H9 (cell line): ENCODE data around the gene CXCL5. TPM values are rescaled to one million over a fixed set of nuclear protein-coding genes. Genes with fewer than 3 reads are reported as not detected.

Experiments
- DNase-seq: peaks from one replicate; pipeline ENCODE4 v3.0.0-alpha.2; 2017
- H2AFZ ChIP-seq: one replicate; pipeline ENCODE4 v1.6.1; 2013; ENCODE audit warnings: mild to moderate bottlenecking, low read length, control low read depth, moderate library complexity
- H2AK5ac ChIP-seq: 2 replicates; pipeline ENCODE4 v1.6.1; 2013; ENCODE audit warnings: low read length, control low read depth, mixed read lengths; ENCODE audit not compliant: insufficient read length
- H2BK120ac ChIP-seq: one replicate; pipeline ENCODE4 v1.6.1; 2013; ENCODE audit warnings: low read depth, mild to moderate bottlenecking, low read length, control low read depth, inconsistent platforms; ENCODE audit not compliant: poor library complexity, severe bottlenecking
- H2BK12ac ChIP-seq: 2 replicates; pipeline ENCODE4 v1.6.1; 2013; ENCODE audit warnings: low read length, control low read depth, mixed read lengths, low read depth; ENCODE audit not compliant: insufficient read length
- H2BK15ac ChIP-seq: 2 replicates; pipeline ENCODE4 v1.6.1; 2013; ENCODE audit warnings: low read depth, low read length, control low read depth
- H2BK20ac ChIP-seq: one replicate; pipeline ENCODE4 v1.6.1; 2013; ENCODE audit warnings: low read depth, mild to moderate bottlenecking, low read length, control low read depth, inconsistent platforms; ENCODE audit not compliant: poor library complexity, severe bottlenecking
- H2BK5ac ChIP-seq: 2 replicates; pipeline ENCODE4 v1.6.1; 2013; ENCODE audit warnings: low read length, control low read depth, mixed read lengths; ENCODE audit not compliant: insufficient read length
- H3K14ac ChIP-seq: 2 replicates; pipeline ENCODE4 v1.6.1; 2013; ENCODE audit warnings: low read length, control low read depth; ENCODE audit not compliant: insufficient read depth
- H3K18ac ChIP-seq: 2 replicates; pipeline ENCODE4 v1.6.1; 2013; ENCODE audit warnings: low read depth, mild to moderate bottlenecking, mixed read lengths, low read length, control low read depth; ENCODE audit not compliant: insufficient read length
- H3K23ac ChIP-seq: 2 replicates; pipeline ENCODE4 v1.6.1; 2013; ENCODE audit warnings: low read length, control low read depth, mixed read lengths, low read depth; ENCODE audit not compliant: insufficient read length
- H3K23me2 ChIP-seq: 2 replicates; pipeline ENCODE4 v1.6.1; 2013; ENCODE audit warnings: low read depth, mild to moderate bottlenecking, mixed read lengths, low read length, control low read depth; ENCODE audit not compliant: insufficient read length, poor library complexity, severe bottlenecking
- H3K27ac ChIP-seq: 2 replicates; pipeline ENCODE4 v1.5.1; 2013; ENCODE audit warnings: low read length, control low read depth, mixed read lengths, low read depth; ENCODE audit not compliant: insufficient read length
- H3K27me3 ChIP-seq: 2 replicates; pipeline ENCODE4 v1.6.1; 2013; ENCODE audit warnings: low read length, control low read depth, inconsistent platforms; ENCODE audit not compliant: insufficient read depth
- H3K4ac ChIP-seq: 2 replicates; pipeline ENCODE4 v1.6.1; 2013; ENCODE audit warnings: low read depth, mild to moderate bottlenecking, control low read depth, inconsistent platforms, low read length, moderate library complexity
- H3K4me1 ChIP-seq: 2 replicates; pipeline ENCODE4 v1.6.1; 2013; ENCODE audit warnings: low read length, control low read depth, inconsistent platforms; ENCODE audit not compliant: insufficient read depth
- H3K4me2 ChIP-seq: 2 replicates; pipeline ENCODE4 v1.6.1; 2013; ENCODE audit warnings: low read length, control low read depth, mixed read lengths; ENCODE audit not compliant: insufficient read length, insufficient read depth
- H3K56ac ChIP-seq: 2 replicates; pipeline ENCODE4 v1.6.1; 2013; ENCODE audit warnings: low read depth, mild to moderate bottlenecking, mixed read lengths, low read length, control low read depth; ENCODE audit not compliant: insufficient read length
- H3K79me1 ChIP-seq: 2 replicates; pipeline ENCODE4 v1.6.1; 2013; ENCODE audit warnings: low read depth, mild to moderate bottlenecking, moderate library complexity, low read length, control low read depth, inconsistent platforms; ENCODE audit not compliant: insufficient read depth, poor library complexity, severe bottlenecking
- H3K79me2 ChIP-seq: 2 replicates; pipeline ENCODE4 v1.6.1; 2013; ENCODE audit warnings: low read length, control low read depth, inconsistent platforms; ENCODE audit not compliant: insufficient read depth
- H3K9ac ChIP-seq: 2 replicates; pipeline ENCODE4 v1.6.1; 2013; ENCODE audit warnings: low read length, control low read depth, mixed read lengths; ENCODE audit not compliant: insufficient read length; ENCODE audit errors: extremely low read depth
- H3K9me3 ChIP-seq: one replicate; pipeline ENCODE4 v1.6.1; 2013; ENCODE audit warnings: low read depth, low read length, inconsistent platforms; ENCODE audit not compliant: control insufficient read depth
- H3T11ph ChIP-seq: one replicate; pipeline ENCODE4 v1.6.1; 2013; ENCODE audit warnings: mild to moderate bottlenecking, low read length, control low read depth, inconsistent platforms
- H4K20me1 ChIP-seq: one replicate; pipeline ENCODE4 v1.6.1; 2013; ENCODE audit not compliant: control insufficient read depth, insufficient read length, insufficient read depth
- H4K5ac ChIP-seq: 2 replicates; pipeline ENCODE4 v1.6.1; 2013; ENCODE audit warnings: low read depth, mild to moderate bottlenecking, mixed read lengths, low read length, control low read depth; ENCODE audit not compliant: insufficient read length
- H4K8ac ChIP-seq: replicated peaks from 2 replicates; pipeline ENCODE4 v1.6.1; 2013; ENCODE audit warnings: low read length, control low read depth, mixed read lengths, low read depth; ENCODE audit not compliant: insufficient read length
- H4K91ac ChIP-seq: 2 replicates; pipeline ENCODE4 v1.6.1; 2013; ENCODE audit warnings: low read depth, mild to moderate bottlenecking, moderate library complexity, mixed read lengths, low read length, control low read depth; ENCODE audit not compliant: insufficient read length
- H3K27ac Mint-ChIP-seq, 3 experiments: 2 replicates in 2 of 3; 3 replicates in 1 of 3; pipeline ENCODE4 v1.8.0; 2020 to 2021; ENCODE audit warnings: mixed read lengths in 3 of 3, mild to moderate bottlenecking in 1 of 3, moderate library complexity in 1 of 3
- H3K27me3 Mint-ChIP-seq: 2 replicates; pipeline ENCODE4 v1.8.0; 2021; ENCODE audit warnings: low read depth, mild to moderate bottlenecking, moderate library complexity, mixed read lengths
- H3K36me3 Mint-ChIP-seq, 3 experiments: 2 replicates in 2 of 3; 3 replicates in 1 of 3; pipeline ENCODE4 v1.8.0; 2020 to 2021; ENCODE audit warnings: low read depth in 3 of 3, mixed read lengths in 3 of 3; ENCODE audit not compliant: insufficient read depth in 1 of 3
- H3K4me1 Mint-ChIP-seq, 2 experiments: 2 replicates each; pipeline ENCODE4 v1.8.0; 2020; ENCODE audit warnings: mixed read lengths in 2 of 2
- H3K4me3 Mint-ChIP-seq, 2 experiments: 2 replicates in 1 of 2; 3 replicates in 1 of 2; pipeline ENCODE4 v1.8.0; 2020 to 2021; ENCODE audit warnings: mild to moderate bottlenecking in 2 of 2, mixed read lengths in 2 of 2, moderate library complexity in 1 of 2
- H3K9me3 Mint-ChIP-seq, 2 experiments: 2 replicates in 1 of 2; 3 replicates in 1 of 2; pipeline ENCODE4 v1.8.0; 2020; ENCODE audit warnings: mild to moderate bottlenecking in 2 of 2, mixed read lengths in 2 of 2, moderate library complexity in 1 of 2
- WGBS: extraction: QIAGEN DNeasy Blood & Tissue Kit; methylation state at CpG from one replicate; pipeline ENCODE4 v1.1.7; 2013; ENCODE audit warnings: missing lambda C conversion rate, low lambda C conversion rate, mixed read lengths; ENCODE audit not compliant: insufficient read length; ENCODE audit errors: extremely low coverage; 5-methylcytosine and 5-hydroxymethylcytosine counted together
- total RNA-seq: library from RNA; stranded (reverse); gene quantifications from 2 replicates; pipeline ENCODE4 v1.2.1, GENCODE V29; 2021
- TF ChIP-seq, protein P1 (sequence below): fragments of 200-600 bp; sonication (generic); conservative IDR thresholded peaks from 3 replicates; pipeline ENCODE4 v1.8.0; 2021; ENCODE audit warnings: antibody characterized with exemption, mild to moderate bottlenecking

The CXCL5 gene
- total RNA-seq, 1 experiment from 2014 or later, result 9.2 TPM

DNA sequence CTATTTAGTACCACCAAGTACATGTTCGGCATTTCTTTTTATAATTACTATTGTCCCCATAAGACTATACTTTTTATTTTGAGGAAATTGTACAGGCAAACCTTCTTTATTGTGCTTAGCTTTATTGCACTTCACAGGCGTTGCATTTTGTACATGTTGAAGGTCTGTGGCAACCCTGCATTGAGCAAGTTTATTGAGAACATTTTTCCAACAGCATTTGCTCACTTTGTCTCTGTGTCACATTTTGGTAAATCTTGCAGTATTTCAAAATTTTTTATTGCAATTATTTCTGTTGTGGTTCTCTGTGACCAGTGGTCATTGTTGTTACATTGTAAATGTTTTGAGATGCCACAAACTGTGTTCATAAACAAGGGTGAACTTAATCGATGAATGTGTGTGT, 10.8 kb upstream of the CXCL5 start:
- Histone ChIP-seq H4K8ac (no peak overlapping the region), H3K23ac (no peak overlapping the region), H3K23me2 (no peaks in the 10 kb centered on the region), H2AK5ac (no peak overlapping the region), H3K79me2 (no peaks in the 10 kb centered on the region), H3K4ac (no peak overlapping the region), H4K20me1 (no peaks in the 10 kb centered on the region), H4K91ac (no peak overlapping the region), H3K14ac (no peak overlapping the region), H3K4me2 (no peak overlapping the region), H3K27me3 (no peaks in the 10 kb centered on the region), H3K56ac (no peak overlapping the region), H3K9me3 (no peaks in the 10 kb centered on the region), H3K27ac (no peak overlapping the region), H2BK15ac (no peak overlapping the region), H3K79me1 (no peaks in the 10 kb centered on the region), H3T11ph (no peak overlapping the region), H3K4me1 (no peaks in the 10 kb centered on the region; the same call in 1 of the 2 replicates), H2BK120ac (no peak overlapping the region), H2BK20ac (no peak overlapping the region), H3K18ac (no peak overlapping the region), H3K9ac (no peak overlapping the region), H2BK5ac (no peak overlapping the region), H2AFZ (no peak overlapping the region), H4K5ac (no peak overlapping the region), H2BK12ac (no peak overlapping the region)
- Mint-ChIP-seq H3K4me1 (peaks cover 9 to 19% of the 10 kb centered on the region in 2 experiments), H3K9me3 (no peaks in the 10 kb centered on the region), H3K27me3 (no peaks in the 10 kb centered on the region), H3K4me3 (no peak overlapping the region), H3K36me3 (peaks cover 0 to 22% (median 4%) of the 10 kb centered on the region in 3 experiments; a peak in 4 of 7 replicates), H3K27ac (no peak overlapping the region)
- TF ChIP-seq, protein P1, sequence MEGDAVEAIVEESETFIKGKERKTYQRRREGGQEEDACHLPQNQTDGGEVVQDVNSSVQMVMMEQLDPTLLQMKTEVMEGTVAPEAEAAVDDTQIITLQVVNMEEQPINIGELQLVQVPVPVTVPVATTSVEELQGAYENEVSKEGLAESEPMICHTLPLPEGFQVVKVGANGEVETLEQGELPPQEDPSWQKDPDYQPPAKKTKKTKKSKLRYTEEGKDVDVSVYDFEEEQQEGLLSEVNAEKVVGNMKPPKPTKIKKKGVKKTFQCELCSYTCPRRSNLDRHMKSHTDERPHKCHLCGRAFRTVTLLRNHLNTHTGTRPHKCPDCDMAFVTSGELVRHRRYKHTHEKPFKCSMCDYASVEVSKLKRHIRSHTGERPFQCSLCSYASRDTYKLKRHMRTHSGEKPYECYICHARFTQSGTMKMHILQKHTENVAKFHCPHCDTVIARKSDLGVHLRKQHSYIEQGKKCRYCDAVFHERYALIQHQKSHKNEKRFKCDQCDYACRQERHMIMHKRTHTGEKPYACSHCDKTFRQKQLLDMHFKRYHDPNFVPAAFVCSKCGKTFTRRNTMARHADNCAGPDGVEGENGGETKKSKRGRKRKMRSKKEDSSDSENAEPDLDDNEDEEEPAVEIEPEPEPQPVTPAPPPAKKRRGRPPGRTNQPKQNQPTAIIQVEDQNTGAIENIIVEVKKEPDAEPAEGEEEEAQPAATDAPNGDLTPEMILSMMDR, result no peak
- DNase-seq, result no peak
- no CpG with 5 or more reads among the region's 3 CpGs for WGBS
